NCI-H2227 (cell line): ENCODE results near the gene IL22RA2.

Source experiments
- DNase-seq: peaks from one replicate; lab custom pipeline; 2025; ENCODE audit not compliant: unreplicated experiment; lab: John Stamatoyannopoulos, UW

The IL22RA2 gene

GRCh38 chr6:137167702-137168377 is 5.6 kb downstream of the IL22RA2 start:
- no peak for DNase-seq

GRCh38 chr6:137166247-137167098 is 7.0 kb downstream of the IL22RA2 start:
- no peak for DNase-seq

DNA sequence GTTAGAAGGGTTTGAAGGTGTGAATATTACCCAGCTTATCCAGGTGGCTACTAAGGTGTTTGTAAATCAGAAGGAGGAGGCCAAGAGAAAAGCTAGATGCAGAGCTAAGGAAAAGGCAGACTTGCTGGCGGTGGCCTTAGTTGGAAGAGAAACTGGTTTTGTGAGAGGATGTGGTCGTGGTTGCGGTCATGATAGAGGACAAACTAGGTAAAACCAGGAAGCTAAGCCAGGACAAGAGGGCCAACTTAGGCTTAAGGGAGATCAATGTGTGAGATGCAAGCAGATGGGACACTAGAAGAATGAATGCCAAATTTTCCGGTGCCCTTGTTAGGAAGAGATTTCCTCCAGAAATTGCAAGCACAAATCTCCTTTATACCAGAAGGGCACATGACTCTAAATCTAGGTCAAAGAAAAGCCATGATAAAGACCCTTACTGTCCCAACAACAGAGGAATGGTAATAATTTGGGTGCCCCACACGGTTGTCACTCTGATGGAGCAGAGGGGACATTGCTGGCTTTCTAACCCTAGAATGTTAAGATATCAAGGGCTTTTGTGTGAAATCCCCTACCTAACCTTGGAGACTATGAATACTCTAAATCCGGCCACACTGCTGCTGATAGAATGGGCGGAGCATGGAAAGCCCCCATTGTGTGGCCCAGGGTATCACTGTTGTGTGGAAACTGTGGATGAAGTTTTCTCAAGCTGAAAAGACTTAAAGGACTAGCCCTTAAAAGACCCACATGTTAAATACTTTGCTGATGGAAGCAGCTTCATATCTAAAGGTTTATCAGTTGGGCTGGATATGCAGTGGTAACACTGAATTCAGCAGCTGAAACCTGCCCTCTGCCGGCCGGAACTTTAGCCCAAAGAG is 7.8 kb downstream of the IL22RA2 start:
- no peak for DNase-seq

- DNase-seq = no peak
Observed at GRCh38 chr6:137163732-137164318, 9.6 kb downstream of the IL22RA2 start.

DNA sequence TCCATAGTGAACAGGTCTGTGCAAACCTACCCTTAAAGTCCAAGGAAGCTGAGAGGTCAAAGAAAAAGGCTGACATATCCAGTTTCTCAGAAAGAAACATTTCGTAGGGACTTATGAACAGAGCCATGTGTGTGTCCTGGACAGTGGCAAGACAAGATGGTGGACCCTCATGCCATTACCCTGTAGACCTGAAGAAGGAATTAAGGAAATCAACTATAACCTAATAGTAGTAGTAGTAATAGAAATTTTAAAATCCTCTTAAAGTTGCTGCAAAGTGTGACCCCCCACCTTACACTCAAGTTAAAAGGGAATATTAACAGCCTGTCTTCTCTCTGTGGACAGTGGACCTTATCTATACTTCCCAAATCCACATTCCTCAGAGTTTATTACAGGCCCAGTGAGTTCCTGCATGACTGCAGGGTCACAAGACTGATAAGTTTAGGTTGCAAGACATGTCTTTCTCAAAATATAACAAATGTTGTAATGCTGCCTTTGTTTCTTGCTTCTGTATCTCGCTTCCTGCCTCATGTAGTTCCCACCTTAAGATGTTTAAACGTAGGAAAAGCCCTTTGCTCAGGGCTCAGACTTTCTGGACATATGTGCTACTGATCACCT is 10.6 kb downstream of the IL22RA2 start:
- no peak for DNase-seq

- DNase-seq = no peak
Observed at GRCh38 chr6:137161949-137162348, 11.5 kb downstream of the IL22RA2 start.

- no peak for DNase-seq
Observed at GRCh38 chr6:137160763-137161162, 12.7 kb downstream of the IL22RA2 start.

- no peak for DNase-seq
Observed at GRCh38 chr6:137159912-137160311, 13.5 kb downstream of the IL22RA2 start.

- no peak for DNase-seq
Observed at GRCh38 chr6:137157601-137158000, 15.8 kb downstream of the IL22RA2 start.

GRCh38 chr6:137156650-137157049 is 16.8 kb downstream of the IL22RA2 start:
- no peak for DNase-seq

GRCh38 chr6:137155830-137156229 is 17.6 kb downstream of the IL22RA2 start:
- DNase-seq = no peak

DNA sequence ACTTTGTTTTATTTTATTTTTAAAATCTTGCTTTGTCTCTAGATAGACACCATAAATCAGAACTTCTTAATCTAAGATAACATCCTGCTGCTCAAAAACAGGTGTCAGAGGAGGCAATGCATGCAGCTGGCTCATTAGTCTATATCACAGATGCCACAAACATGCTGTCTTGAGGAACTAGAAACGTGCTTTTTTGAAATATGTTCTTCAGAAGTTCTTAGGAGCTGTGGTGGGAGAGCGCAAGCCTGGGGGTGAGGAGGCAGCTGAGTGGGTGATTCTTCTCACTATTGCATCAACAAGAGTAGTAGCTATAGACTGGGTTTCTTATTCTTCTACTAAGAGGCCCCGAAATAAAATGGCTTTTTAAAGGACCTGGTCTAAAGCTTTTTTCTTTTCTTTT is 23.4 kb downstream of the IL22RA2 start:
- DNase-seq = no peak

- no peak for DNase-seq
Observed at GRCh38 chr6:137149035-137149393, 24.4 kb downstream of the IL22RA2 start.

GRCh38 chr6:137148306-137149034 is 25.0 kb downstream of the IL22RA2 start:
- no peak for DNase-seq

DNA sequence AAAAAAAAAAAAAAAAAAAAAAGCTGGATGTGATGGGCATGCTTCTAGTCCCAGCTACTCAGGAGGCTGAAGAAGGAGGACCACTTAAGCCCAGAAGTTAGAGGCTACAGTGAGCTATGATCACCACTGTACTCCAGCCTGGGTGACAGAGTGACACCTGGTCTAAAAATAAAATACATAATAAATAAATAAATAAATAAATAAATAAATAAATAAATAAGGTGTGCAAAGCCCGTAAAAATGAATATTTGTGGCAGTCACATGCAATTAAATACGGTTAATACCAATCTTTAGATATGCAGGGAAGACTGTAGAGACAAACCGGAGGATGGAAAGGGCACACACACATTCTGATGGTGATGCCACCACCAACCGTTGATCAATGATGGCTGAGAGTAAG is 26.2 kb downstream of the IL22RA2 start:
- DNase-seq = no peak

DNA sequence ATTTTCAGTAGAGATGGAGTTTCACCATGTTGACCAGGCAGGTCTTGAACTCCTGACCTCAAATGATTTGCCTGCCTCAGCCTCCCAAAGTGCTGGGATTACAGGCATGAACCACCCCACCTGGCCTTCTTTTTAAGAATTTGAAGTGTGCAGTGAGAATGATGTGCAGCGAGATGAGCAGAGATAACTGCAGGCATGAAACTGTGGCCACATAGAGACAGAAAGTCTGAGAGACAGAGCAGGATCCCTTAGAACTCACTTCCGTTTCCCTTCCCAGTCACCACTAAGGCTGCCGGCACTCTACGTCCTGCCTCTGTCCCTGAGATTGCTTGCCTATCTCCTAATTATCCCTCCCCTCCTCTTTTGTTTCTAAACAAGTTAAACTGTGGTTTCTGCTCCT is 27.2 kb downstream of the IL22RA2 start:
- no peak for DNase-seq

DNA sequence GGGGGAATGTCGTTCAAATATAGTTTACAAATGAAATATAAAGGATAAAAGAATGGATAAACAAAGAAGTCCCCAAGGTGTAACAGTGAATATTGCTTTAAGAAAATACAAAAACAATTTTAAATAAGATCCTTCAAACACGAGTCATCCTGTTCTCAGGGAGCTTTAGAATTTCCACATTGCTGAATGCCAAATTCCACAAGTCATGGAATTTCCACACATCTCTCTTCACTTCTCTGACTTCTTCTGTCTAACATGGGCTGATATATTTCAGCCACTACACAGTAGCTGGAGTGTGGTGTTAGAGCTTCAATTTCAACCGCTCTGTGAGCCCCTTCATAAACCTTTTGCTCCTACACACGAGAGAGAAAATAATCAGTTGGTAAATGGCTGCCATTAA is 28.0 kb downstream of the IL22RA2 start:
- no peak for DNase-seq

- no peak for DNase-seq
Observed at GRCh38 chr6:137136065-137136464, 37.4 kb downstream of the IL22RA2 start.

GRCh38 chr6:137134483-137134882 is 39.0 kb downstream of the IL22RA2 start:
- no peak for DNase-seq

DNA sequence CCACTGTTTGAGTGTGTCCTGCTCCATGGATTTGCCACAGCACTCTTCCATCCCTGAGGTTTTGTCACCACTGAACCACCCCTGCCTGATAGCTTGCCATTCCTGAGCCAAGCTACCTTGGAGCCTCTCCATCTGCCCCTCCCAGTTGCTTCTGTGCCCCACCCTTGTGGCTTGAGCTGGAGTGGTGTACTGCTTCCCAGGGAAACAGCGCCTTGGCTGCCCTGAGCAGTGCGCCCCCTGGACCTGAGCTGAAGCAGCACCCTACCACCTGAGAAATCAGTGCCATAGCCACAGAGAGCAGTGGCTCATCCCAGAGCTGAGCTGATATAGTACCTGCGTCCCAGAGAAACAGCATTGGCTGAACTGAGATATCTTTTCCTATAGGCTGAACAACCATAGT is 40.3 kb downstream of the IL22RA2 start:
- no peak for DNase-seq
